GM18873 (cell line): ENCODE measurements around the gene FAH.

Experiments used
- ATAC-seq: cut with Tn5 transposase; IDR thresholded peaks from one replicate; pipeline ENCODE4 v1.9.1; 2021; ENCODE audit warnings: mild to moderate bottlenecking, moderate library complexity, moderate number of reproducible peaks; ENCODE audit not compliant: unreplicated experiment, low FRiP score

The FAH gene

GRCh38 chr15:80228959-80229610 lies 76.3 kb downstream of the FAH start:
- ATAC-seq: no peak

DNA sequence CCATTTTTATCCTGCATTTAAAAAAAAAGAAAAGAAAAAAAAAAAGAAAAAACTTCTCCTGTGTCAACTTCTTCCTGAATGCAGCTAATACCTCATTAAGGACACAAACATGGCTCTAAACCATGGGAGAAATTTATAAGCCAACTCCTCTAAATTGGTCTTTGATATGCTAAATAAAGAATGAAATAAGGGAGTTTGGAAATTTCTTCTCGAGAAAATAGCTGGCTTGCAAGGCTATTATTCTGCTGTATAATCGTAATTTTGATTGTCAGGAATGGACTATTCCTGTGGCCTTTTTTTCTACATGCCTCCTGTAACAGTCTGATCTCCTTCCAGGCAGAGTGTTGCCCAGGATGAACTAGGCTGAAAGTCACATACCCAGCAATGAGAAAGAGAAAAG lies 78.6 kb downstream of the FAH start:
- no peak for ATAC-seq

DNA sequence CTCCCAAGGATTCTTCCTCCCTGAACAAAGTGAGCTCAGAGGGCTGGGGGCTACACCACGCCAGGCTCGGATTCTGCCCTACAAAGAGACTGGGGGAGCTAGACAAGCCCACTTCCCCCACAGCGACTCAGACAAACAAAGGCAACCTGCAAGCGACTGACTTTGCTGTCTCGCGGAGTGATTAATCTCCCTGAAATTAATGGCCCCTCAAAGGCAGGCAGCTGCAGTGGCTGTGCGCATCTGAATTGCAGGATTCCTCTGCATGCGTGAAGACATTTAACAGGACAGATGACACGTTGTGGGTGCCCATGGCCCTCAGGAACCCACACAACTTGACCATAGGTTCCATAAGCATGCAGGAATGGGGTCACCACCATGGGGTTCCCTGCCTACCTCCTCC lies 80.8 kb downstream of the FAH start:
- no peak for ATAC-seq

- no peak for ATAC-seq
These were observed 82.1 kb downstream of the FAH start for GRCh38 chr15:80234883-80235282.
